ENCODE data around the gene CD164.
"Not testable (repeated sequence)": the region's sequence is repeated elsewhere in the genome, so short reads cannot be mapped to it uniquely, and the experiment has no call there.

Gene CD164

GRCh38 chr6:109377717-109378116 is 4.5 kb downstream of the CD164 start:
- in situ Hi-C loops (cut with MboI; ENCODE audit: low sequenced_read_pairs) = no loop called here

- in situ Hi-C loops (cut with MboI; ENCODE audit: low sequenced_read_pairs) = no loop called here
Observed at GRCh38 chr6:109374326-109374892, 7.9 kb downstream of the CD164 start.

GRCh38 chr6:109373762-109374161 is 8.5 kb downstream of the CD164 start:
- in situ Hi-C loops (cut with MboI; ENCODE audit: low sequenced_read_pairs) = no loop called here

- in situ Hi-C loops (cut with MboI; ENCODE audit: low sequenced_read_pairs) = no loop called here
Observed at GRCh38 chr6:109373331-109373730, 8.9 kb downstream of the CD164 start.

GRCh38 chr6:109372130-109372529 is 10.1 kb downstream of the CD164 start:
- in situ Hi-C loops (cut with MboI; ENCODE audit: low sequenced_read_pairs) = no loop called here

- in situ Hi-C loops (cut with MboI; ENCODE audit: low sequenced_read_pairs) = no loop called here
Observed at GRCh38 chr6:109370792-109371191, 11.5 kb downstream of the CD164 start.

GRCh38 chr6:109370336-109370735 is 11.9 kb downstream of the CD164 start:
- in situ Hi-C loops (cut with MboI; ENCODE audit: low sequenced_read_pairs) = no loop called here

- in situ Hi-C loops (cut with MboI; ENCODE audit: low sequenced_read_pairs) = no loop called here
Observed at GRCh38 chr6:109369728-109370127, 12.5 kb downstream of the CD164 start.

GRCh38 chr6:109364382-109365078 is 17.7 kb downstream of the CD164 start:
- in situ Hi-C loops (cut with MboI; ENCODE audit: low sequenced_read_pairs) = not testable (repeated sequence)

- in situ Hi-C loops (cut with MboI; ENCODE audit: low sequenced_read_pairs) = no loop called here
Observed at GRCh38 chr6:109363753-109364152, 18.5 kb downstream of the CD164 start.

GRCh38 chr6:109362102-109362884 is 20.0 kb downstream of the CD164 start:
- in situ Hi-C loops (cut with MboI; ENCODE audit: low sequenced_read_pairs) = no loop called here

GRCh38 chr6:109360791-109361190 is 21.5 kb downstream of the CD164 start:
- in situ Hi-C loops (cut with MboI; ENCODE audit: low sequenced_read_pairs) = no loop called here

GRCh38 chr6:109360281-109360680 is 22.0 kb downstream of the CD164 start:
- in situ Hi-C loops (cut with MboI; ENCODE audit: low sequenced_read_pairs) = no loop called here

- in situ Hi-C loops (cut with MboI; ENCODE audit: low sequenced_read_pairs) = no loop called here
Observed at GRCh38 chr6:109359248-109359647, 23.0 kb downstream of the CD164 start.

- in situ Hi-C loops (cut with MboI; ENCODE audit: low sequenced_read_pairs) = no loop called here
Observed at GRCh38 chr6:109358204-109358603, 24.1 kb downstream of the CD164 start.

GRCh38 chr6:109356237-109356636 is 26.0 kb downstream of the CD164 start:
- in situ Hi-C loops (cut with MboI; ENCODE audit: low sequenced_read_pairs) = no loop called here

- in situ Hi-C loops (cut with MboI; ENCODE audit: low sequenced_read_pairs) = no loop called here
Observed at GRCh38 chr6:109351231-109352130, 30.8 kb downstream of the CD164 start.

GRCh38 chr6:109349419-109349987 is 32.8 kb downstream of the CD164 start:
- in situ Hi-C loops (cut with MboI; ENCODE audit: low sequenced_read_pairs) = no loop called here

GRCh38 chr6:109348226-109348625 is 34.0 kb downstream of the CD164 start:
- in situ Hi-C loops (cut with MboI; ENCODE audit: low sequenced_read_pairs) = no loop called here

GRCh38 chr6:109347779-109348178 is 34.5 kb downstream of the CD164 start:
- in situ Hi-C loops (cut with MboI; ENCODE audit: low sequenced_read_pairs) = no loop called here

- in situ Hi-C loops (cut with MboI; ENCODE audit: low sequenced_read_pairs) = no loop called here
Observed at GRCh38 chr6:109345986-109346385, 36.3 kb downstream of the CD164 start.

Data from HL-60/S4 (cell line).